ENCODE measurements around the gene S100A7. TPM values are rescaled to one million over a fixed set of nuclear protein-coding genes. Genes with fewer than 3 reads are reported as not detected.
"Not testable (repeated sequence)": the region's sequence is repeated elsewhere in the genome, so short reads cannot be mapped to it uniquely, and the experiment has no call there.

S100A7 gene
- polyA plus RNA-seq, 1 donor from 2014 or later: not detected

- H3K9ac ChIP-seq (ENCODE audit: low read length): no peak overlapping the region
- no peak overlapping the region for H2AFZ ChIP-seq (ENCODE audit: low read depth, low read length)
- no peaks in the 10 kb centered on the region for H3K9me2 ChIP-seq (ENCODE audit: insufficient read depth, low read length)
- peaks cover 17% of the 10 kb centered on the region for H3K27me3 ChIP-seq (ENCODE audit: insufficient read depth, low read depth, low read length)
- no peak overlapping the region for H3K4me2 ChIP-seq (ENCODE audit: low read length)
- no peaks in the 10 kb centered on the region for H3K36me3 ChIP-seq (ENCODE audit: insufficient read depth, low read length)
- H3K27ac ChIP-seq (ENCODE audit: low read length): no peak overlapping the region
- no peak overlapping the region for H3K4me3 ChIP-seq (ENCODE audit: low read length)
- H4K20me1 ChIP-seq (ENCODE audit: insufficient read depth): no peaks in the 10 kb centered on the region
- TF ChIP-seq REST (IDR thresholded peaks at IDR 0.05; ENCODE audit: borderline replicate concordance) (peak; percentile 92), POLR2AphosphoS5 (IDR thresholded peaks at IDR 0.05) (no peak)
- H3K9me3 ChIP-seq (ENCODE audit: low read length): no peaks in the 10 kb centered on the region
- H3K79me2 ChIP-seq (replicated peaks; ENCODE audit: insufficient read depth, low read length): no peaks in the 10 kb centered on the region
- no peaks in the 10 kb centered on the region for H3F3A ChIP-seq (ENCODE audit: insufficient read depth, low read length, poor library complexity, severe bottlenecking)
Observed at GRCh38 chr1:153422450-153423068, 37.9 kb downstream of the S100A7 start.

GRCh38 chr1:153420306-153420705 is 40.1 kb downstream of the S100A7 start:
- no peak overlapping the region for H3K27ac ChIP-seq (ENCODE audit: low read length)
- no peak overlapping the region for H3K4me2 ChIP-seq (ENCODE audit: low read length)
- no peaks in the 10 kb centered on the region for H3K79me2 ChIP-seq (replicated peaks; ENCODE audit: insufficient read depth, low read length)
- H3K9me2 ChIP-seq (ENCODE audit: insufficient read depth, low read length): no peaks in the 10 kb centered on the region
- peaks cover 11% of the 10 kb centered on the region for H3K27me3 ChIP-seq (ENCODE audit: insufficient read depth, low read depth, low read length)
- H3F3A ChIP-seq (ENCODE audit: insufficient read depth, low read length, poor library complexity, severe bottlenecking): no peaks in the 10 kb centered on the region
- H3K9me3 ChIP-seq (ENCODE audit: low read length): no peaks in the 10 kb centered on the region
- H3K9ac ChIP-seq (ENCODE audit: low read length): no peak overlapping the region
- no peak for TF ChIP-seq CTCF (IDR thresholded peaks at IDR 0.05; ENCODE audit: poor library complexity, severe bottlenecking)
- TF ChIP-seq SMC3 (conservative IDR thresholded peaks at IDR 0.05; ENCODE audit: poor library complexity): no peak
- no peak for TF ChIP-seq MXI1 (conservative IDR thresholded peaks at IDR 0.05; ENCODE audit: poor library complexity, severe bottlenecking)
- no peak for TF ChIP-seq RAD21 (conservative IDR thresholded peaks at IDR 0.05)
- TF ChIP-seq REST (IDR thresholded peaks at IDR 0.05; ENCODE audit: borderline replicate concordance): no peak
- TF ChIP-seq TAF1 (IDR thresholded peaks at IDR 0.05; ENCODE audit: low read depth): no peak
- no peak for TF ChIP-seq EP300 (conservative IDR thresholded peaks at IDR 0.05; ENCODE audit: poor library complexity, severe bottlenecking)
- no peak for TF ChIP-seq EZH2 (IDR thresholded peaks at IDR 0.05; ENCODE audit: borderline replicate concordance, insufficient read depth, low read length, poor library complexity, severe bottlenecking)
- TF ChIP-seq POLR2AphosphoS5 (IDR thresholded peaks at IDR 0.05): no peak
- no peaks in the 10 kb centered on the region for H3K36me3 ChIP-seq (ENCODE audit: insufficient read depth, low read length)
- H3K4me3 ChIP-seq (ENCODE audit: low read length): no peak overlapping the region
- H4K20me1 ChIP-seq (ENCODE audit: insufficient read depth): no peaks in the 10 kb centered on the region
- no peak overlapping the region for H2AFZ ChIP-seq (ENCODE audit: low read depth, low read length)

- not testable (repeated sequence) for H3K4me2 ChIP-seq (ENCODE audit: low read length); H3K4me3 ChIP-seq (ENCODE audit: low read length); H4K20me1 ChIP-seq (ENCODE audit: insufficient read depth); H3K36me3 ChIP-seq (ENCODE audit: insufficient read depth, low read length); H3K9me2 ChIP-seq (ENCODE audit: insufficient read depth, low read length); H3K79me2 ChIP-seq (replicated peaks; ENCODE audit: insufficient read depth, low read length); H3K9ac ChIP-seq (ENCODE audit: low read length); H2AFZ ChIP-seq (ENCODE audit: low read depth, low read length); H3K27ac ChIP-seq (ENCODE audit: low read length); H3K9me3 ChIP-seq (ENCODE audit: low read length); H3F3A ChIP-seq (ENCODE audit: insufficient read depth, low read length, poor library complexity, severe bottlenecking)
- peaks cover 11% of the 10 kb centered on the region for H3K27me3 ChIP-seq (ENCODE audit: insufficient read depth, low read depth, low read length)
Observed at GRCh38 chr1:153419436-153419793, 41.0 kb downstream of the S100A7 start.

- H3F3A ChIP-seq (ENCODE audit: insufficient read depth, low read length, poor library complexity, severe bottlenecking); H3K36me3 ChIP-seq (ENCODE audit: insufficient read depth, low read length): not testable (repeated sequence)
Observed at GRCh38 chr1:153418758-153419435, 41.6 kb downstream of the S100A7 start.

More at GRCh38 chr1:153418758-153419435, 41.6 kb downstream of the S100A7 start:
- not testable (repeated sequence) for H3K4me3 ChIP-seq (ENCODE audit: low read length); H3K9me3 ChIP-seq (ENCODE audit: low read length); H2AFZ ChIP-seq (ENCODE audit: low read depth, low read length); H3K79me2 ChIP-seq (replicated peaks; ENCODE audit: insufficient read depth, low read length); H3K4me2 ChIP-seq (ENCODE audit: low read length); H3K9ac ChIP-seq (ENCODE audit: low read length); H3K27ac ChIP-seq (ENCODE audit: low read length); H3K9me2 ChIP-seq (ENCODE audit: insufficient read depth, low read length); H4K20me1 ChIP-seq (ENCODE audit: insufficient read depth)
- peaks cover 11% of the 10 kb centered on the region for H3K27me3 ChIP-seq (ENCODE audit: insufficient read depth, low read depth, low read length)

Measured in neural cell (in vitro differentiated cells).